GM21447 (cell line): Measurements from ENCODE around the gene RPS6KA2.

Experiments
- ATAC-seq: cut with Tn5 transposase; IDR thresholded peaks from one replicate; pipeline ENCODE4 v1.9.1; 2021; ENCODE audit not compliant: unreplicated experiment

The RPS6KA2 gene

GRCh38 chr6:166473886-166474571 lies 153.0 kb downstream of the RPS6KA2 start:
- no peak for ATAC-seq

- no peak for ATAC-seq
Observed at GRCh38 chr6:166472636-166473035, 154.4 kb downstream of the RPS6KA2 start.

- no peak for ATAC-seq
Observed at GRCh38 chr6:166471797-166472260, 155.2 kb downstream of the RPS6KA2 start.

- ATAC-seq: no peak
Observed at GRCh38 chr6:166470863-166471410, 156.1 kb downstream of the RPS6KA2 start.

GRCh38 chr6:166470029-166470862 lies 156.8 kb downstream of the RPS6KA2 start:
- ATAC-seq: no peak

- no peak for ATAC-seq
Observed at GRCh38 chr6:166469426-166469961, 157.6 kb downstream of the RPS6KA2 start.

GRCh38 chr6:166467436-166468000 lies 159.5 kb downstream of the RPS6KA2 start:
- ATAC-seq: no peak

- ATAC-seq: no peak
Observed at GRCh38 chr6:166466178-166467122, 160.6 kb downstream of the RPS6KA2 start.

- no peak for ATAC-seq
Observed at GRCh38 chr6:166465671-166466087, 161.4 kb downstream of the RPS6KA2 start.

GRCh38 chr6:166465003-166465399 lies 162.1 kb downstream of the RPS6KA2 start:
- no peak for ATAC-seq

GRCh38 chr6:166464068-166465002 lies 162.7 kb downstream of the RPS6KA2 start:
- ATAC-seq: no peak

- ATAC-seq: no peak
Observed at GRCh38 chr6:166463359-166464067, 163.5 kb downstream of the RPS6KA2 start.

- no peak for ATAC-seq
Observed at GRCh38 chr6:166462461-166463135, 164.5 kb downstream of the RPS6KA2 start.

- ATAC-seq: no peak
Observed at GRCh38 chr6:166461821-166462460, 165.1 kb downstream of the RPS6KA2 start.

- ATAC-seq: no peak
Observed at GRCh38 chr6:166460473-166461437, 166.3 kb downstream of the RPS6KA2 start.

- no peak for ATAC-seq
Observed at GRCh38 chr6:166459906-166460305, 167.1 kb downstream of the RPS6KA2 start.
